H1 (cell line): ENCODE data around the gene RNF123. TPM values are rescaled to one million over a fixed set of nuclear protein-coding genes. Genes with fewer than 3 reads are reported as not detected.

ENCODE experiments used
- CTCF ChIA-PET: fragments of 300-600 bp; sonication (Branson Sonifier 250); formaldehyde crosslinking; loops from one replicate; lab custom pipeline; 2021; ENCODE audit not compliant: partially characterized antibody; lab: Charles Lee
- POLR2A ChIA-PET: fragments of 300-600 bp; sonication (Branson Sonifier 250); formaldehyde crosslinking; loops from one replicate; lab custom pipeline; 2021; ENCODE audit warnings: inconsistent platforms; ENCODE audit not compliant: partially characterized antibody; lab: Charles Lee
- DNase-seq, 2 experiments: peaks; one replicate each; pipeline versions ENCODE4 v3.0.0 to v3.0.0-alpha.2; 2010 to 2022; ENCODE audit warnings: low spot score in 2 of 2, low read depth in 1 of 2, mixed read lengths in 1 of 2
- FAIRE-seq: peaks from 2 replicates; lab custom pipeline; 2011; peaks lifted over from hg19 to GRCh38; lab: Jason Lieb, UNC
- H2AFZ ChIP-seq: 2 replicates; pipeline ENCODE4 v1.8.1; 2012; ENCODE audit warnings: low read length, inconsistent platforms
- H2AK5ac ChIP-seq: 2 replicates; pipeline ENCODE4 v1.6.1; 2013; ENCODE audit warnings: low read depth, low read length
- H2BK120ac ChIP-seq: replicated peaks from 2 replicates; pipeline ENCODE3; 2013; ENCODE audit warnings: low read depth, low read length, inconsistent platforms
- H2BK12ac ChIP-seq: 2 replicates; pipeline ENCODE4 v1.6.1; 2013; ENCODE audit warnings: low read depth, low read length
- H2BK15ac ChIP-seq: 2 replicates; pipeline ENCODE4 v1.6.1; 2013; ENCODE audit warnings: low read length
- H2BK20ac ChIP-seq: 2 replicates; pipeline ENCODE4 v1.6.1; 2013; ENCODE audit warnings: low read length
- H2BK5ac ChIP-seq: 2 replicates; pipeline ENCODE4 v1.6.1; 2013; ENCODE audit warnings: low read depth, low read length
- H3K14ac ChIP-seq: 2 replicates; pipeline ENCODE4 v1.6.1; 2013; ENCODE audit warnings: inconsistent platforms; ENCODE audit not compliant: insufficient read length
- H3K18ac ChIP-seq: 2 replicates; pipeline ENCODE4 v1.6.1; 2013; ENCODE audit warnings: low read length; ENCODE audit errors: extremely low read depth
- H3K23ac ChIP-seq: 2 replicates; pipeline ENCODE4 v1.6.1; 2013; ENCODE audit warnings: inconsistent platforms; ENCODE audit not compliant: insufficient read length
- H3K23me2 ChIP-seq: 2 replicates; pipeline ENCODE4 v1.6.1; 2013; ENCODE audit warnings: low read depth, low read length
- H3K27ac ChIP-seq: 2 replicates; pipeline ENCODE4 v1.6.1; 2011; ENCODE audit warnings: low read depth, low read length, inconsistent platforms
- H3K27me3 ChIP-seq, 4 experiments: replicated peaks in 1 of 4; 1 replicate in 1 of 4; 2 replicates in 3 of 4; pipeline versions ENCODE4 v1.6.1 to v1.8.1; 2011 to 2013; ENCODE audit warnings: low read length in 3 of 4, mild to moderate bottlenecking in 3 of 4, inconsistent platforms in 2 of 4, mixed read lengths in 2 of 4, moderate library complexity in 1 of 4; ENCODE audit not compliant: control insufficient read depth in 3 of 4, insufficient read depth in 3 of 4; ENCODE audit errors: extremely low read depth in 1 of 4
- H3K36me3 ChIP-seq, 4 experiments: 2 replicates each; pipeline versions ENCODE4 v1.6.1 to v1.8.1; 2011 to 2013; ENCODE audit warnings: mild to moderate bottlenecking in 4 of 4, low read length in 3 of 4, moderate library complexity in 2 of 4, control low read depth in 1 of 4, inconsistent platforms in 1 of 4; ENCODE audit not compliant: insufficient read depth in 4 of 4, control insufficient read depth in 2 of 4
- H3K4ac ChIP-seq: replicated peaks from 2 replicates; pipeline ENCODE3; 2013; ENCODE audit warnings: low read length, low read depth, mixed read lengths, inconsistent platforms; ENCODE audit not compliant: insufficient read length
- H3K4me1 ChIP-seq, 4 experiments: replicated peaks in 1 of 4; 1 replicate in 1 of 4; 2 replicates in 3 of 4; pipeline versions ENCODE4 v1.6.1 to v1.8.1; 2011 to 2013; ENCODE audit warnings: low read length in 3 of 4, inconsistent platforms in 2 of 4, mixed read lengths in 1 of 4; ENCODE audit not compliant: insufficient read depth in 4 of 4, control insufficient read depth in 3 of 4
- H3K4me2 ChIP-seq, 2 experiments: 2 replicates each; pipeline versions ENCODE4 v1.6.1 to v1.8.1; 2011 to 2013; ENCODE audit warnings: low read depth in 2 of 2, low read length in 2 of 2, control low read depth in 1 of 2, inconsistent platforms in 1 of 2, mild to moderate bottlenecking in 1 of 2; ENCODE audit not compliant: insufficient read depth in 1 of 2
- H3K4me3 ChIP-seq, 4 experiments: fragments of 200-600, 300-600 bp in 1 of 4; sonication (generic), shearing (Covaris generic), sonication (Bioruptor Twin) in 1 of 4; 2 replicates each; pipeline versions ENCODE4 v1.5.1 to v1.8.1; 2011 to 2016; ENCODE audit warnings: low read length in 4 of 4, low read depth in 3 of 4, control low read depth in 2 of 4, inconsistent platforms in 2 of 4, mild to moderate bottlenecking in 2 of 4, mixed read lengths in 1 of 4, moderate library complexity in 1 of 4; ENCODE audit not compliant: insufficient read depth in 2 of 4; ENCODE audit errors: extremely low read depth in 1 of 4
- H3K56ac ChIP-seq: replicated peaks from 2 replicates; pipeline ENCODE3; 2013; ENCODE audit warnings: low read depth, mild to moderate bottlenecking, mixed read lengths, low read length, inconsistent platforms; ENCODE audit not compliant: insufficient read length
- H3K79me1 ChIP-seq: 2 replicates; pipeline ENCODE4 v1.6.1; 2013; ENCODE audit warnings: low read depth, low read length, control low read depth
- H3K79me2 ChIP-seq, 2 experiments: 2 replicates each; pipeline versions ENCODE4 v1.6.1 to v1.8.1; 2012 to 2013; ENCODE audit warnings: low read length in 2 of 2, mild to moderate bottlenecking in 2 of 2, inconsistent platforms in 1 of 2; ENCODE audit not compliant: insufficient read depth in 2 of 2, control insufficient read depth in 1 of 2
- H3K9ac ChIP-seq, 4 experiments: replicated peaks in 1 of 4; 1 replicate in 1 of 4; 2 replicates in 3 of 4; pipeline versions ENCODE4 v1.6.1 to v1.8.1; 2011 to 2013; ENCODE audit warnings: low read depth in 3 of 4, low read length in 3 of 4, control low read depth in 2 of 4, mild to moderate bottlenecking in 2 of 4, moderate library complexity in 2 of 4, inconsistent platforms in 1 of 4; ENCODE audit errors: extremely low read depth in 1 of 4
- H3K9me3 ChIP-seq, 2 experiments: 2 replicates each; pipeline versions ENCODE4 v1.6.1 to v1.8.1; 2012 to 2013; ENCODE audit warnings: mild to moderate bottlenecking in 2 of 2, moderate library complexity in 2 of 2, control low read depth in 1 of 2, inconsistent platforms in 1 of 2, low read depth in 1 of 2, low read length in 1 of 2, mixed read lengths in 1 of 2; ENCODE audit not compliant: insufficient read depth in 2 of 2
- H4K20me1 ChIP-seq, 2 experiments: replicated peaks in 1 of 2; 2 replicates each; pipeline versions ENCODE3 to v1.8.1; 2011 to 2013; ENCODE audit warnings: inconsistent platforms in 2 of 2, low read length in 2 of 2, mild to moderate bottlenecking in 1 of 2; ENCODE audit not compliant: insufficient read depth in 2 of 2, control insufficient read depth in 1 of 2
- H4K5ac ChIP-seq: 2 replicates; pipeline ENCODE4 v1.6.1; 2013; ENCODE audit warnings: low read length, low read depth, mixed read lengths, inconsistent platforms; ENCODE audit not compliant: insufficient read length
- H4K8ac ChIP-seq: 2 replicates; pipeline ENCODE4 v1.8.0; 2013; ENCODE audit warnings: mild to moderate bottlenecking, moderate library complexity, low read length, inconsistent platforms; ENCODE audit not compliant: insufficient read depth; ENCODE audit errors: extremely low read depth
- H4K91ac ChIP-seq: replicated peaks from 2 replicates; pipeline ENCODE3; 2013; ENCODE audit warnings: low read length, mixed read lengths, inconsistent platforms; ENCODE audit not compliant: insufficient read length
- MAFK ChIP-seq: IDR thresholded peaks from 2 replicates; pipeline ENCODE4 v1.6.1; 2012; ENCODE audit warnings: low read depth, mild to moderate bottlenecking, improper control_type of control experiment, low read length
- POLR2AphosphoS5 ChIP-seq: IDR thresholded peaks from 2 replicates; pipeline ENCODE4 v1.6.1; 2011; ENCODE audit warnings: low read depth, low read length
- RBBP5 ChIP-seq: IDR thresholded peaks from 2 replicates; pipeline ENCODE4 v1.7.1; 2012; ENCODE audit warnings: low read depth, mild to moderate bottlenecking, inconsistent platforms, low read length, moderate library complexity, borderline replicate concordance
- SIN3A ChIP-seq, 2 experiments: IDR thresholded peaks in 1 of 2; conservative IDR thresholded peaks in 1 of 2; 2 replicates each; pipeline ENCODE4 v1.6.1; 2011 to 2012; ENCODE audit warnings: low read length in 2 of 2, improper control_type of control experiment in 1 of 2, low read depth in 1 of 2, mild to moderate bottlenecking in 1 of 2
- SIX5 ChIP-seq: IDR thresholded peaks from 2 replicates; pipeline ENCODE4 v1.6.1; 2011; ENCODE audit warnings: mild to moderate bottlenecking, low read depth, low read length
- TAF1 ChIP-seq: IDR thresholded peaks from 2 replicates; pipeline ENCODE4 v1.6.1; 2011; ENCODE audit warnings: mild to moderate bottlenecking, low read depth, low read length
- WGBS, 2 experiments: shearing (Covaris generic) in 1 of 2; methylation state at CpG; one replicate each; pipeline versions ENCODE4 v1.1.6 to v1.1.7; 2013 to 2015; ENCODE audit warnings: low lambda C conversion rate in 2 of 2, mixed read lengths in 2 of 2, inconsistent platforms in 1 of 2, low coverage in 1 of 2, missing lambda C conversion rate in 1 of 2; ENCODE audit not compliant: insufficient replicate concordance in 2 of 2, insufficient coverage in 1 of 2, insufficient read length in 1 of 2; ENCODE audit errors: extremely low coverage in 1 of 2, missing lambda C conversion rate in 1 of 2; 5-methylcytosine and 5-hydroxymethylcytosine counted together
- long read RNA-seq, 2 experiments: library from RNA in 1 of 2; library from capped mRNA in 1 of 2; stranded (forward); transcript quantifications; one replicate each; pipeline ENCODE4 v2.0.0, GENCODE V29; 2021; ENCODE audit warnings: inconsistent platforms in 1 of 2
- polyA minus RNA-seq, 3 experiments: library from RNA; depleted of rRNA, polyadenylated mRNA; stranded (reverse); fragments of >200 nt; gene quantifications; 1 replicate in 2 of 3; 2 replicates in 1 of 3; pipeline ENCODE4 v1.2.3, GENCODE V29; 2011
- polyA plus RNA-seq, 7 experiments: library from polyadenylated mRNA; depleted of rRNA in 3 of 7; stranded (reverse) in 5 of 7; unstranded in 2 of 7; fragments of >200 nt in 5 of 7; fragments of 200-250 nt in 2 of 7; gene quantifications; 1 replicate in 5 of 7; 2 replicates in 1 of 7; 4 replicates in 1 of 7; pipeline versions ENCODE4 v1.2.1 to v1.2.3, GENCODE V29; 2011 to 2013; ENCODE audit warnings: missing spikeins in 2 of 7, mixed read lengths in 2 of 7
- total RNA-seq: library from RNA; stranded (reverse); fragmentation: NEBNext Ultra II Directional; extraction: Animal tissue kit (Norgen Biotek cat#: 25700); gene quantifications from 2 replicates; pipeline ENCODE4 v1.2.1, GENCODE V29; 2021
- TF ChIP-seq, protein P1 (sequence below): IDR thresholded peaks from 2 replicates; pipeline ENCODE4 v1.6.1; 2012; ENCODE audit warnings: inconsistent platforms

The RNF123 gene
- total RNA-seq, result 30.5 and 34.2 TPM in 2 replicates
- 57.7 and 71.5 TPM in 2 replicates for polyA plus RNA-seq (2011; rRNA removed)
- polyA plus RNA-seq (2011; cell fraction: cytosol; rRNA removed), result 42.3 TPM
- polyA plus RNA-seq (2011; cell fraction: nucleus; rRNA removed), result 154 TPM
- polyA plus RNA-seq (2012, experiment 1 of 2), result 14.4 to 33.7 TPM (median 28.7 TPM) in 4 replicates
- 25.2 TPM for polyA plus RNA-seq (2012, experiment 2 of 2)
- 25.4 TPM for polyA plus RNA-seq (2013, experiment 1 of 2)
- 26.8 TPM for polyA plus RNA-seq (2013, experiment 2 of 2)
- 49.8 TPM in 2 replicates for polyA minus RNA-seq (2011; rRNA and poly(A)+ RNA removed)
- polyA minus RNA-seq (2011; cell fraction: cytosol; rRNA and poly(A)+ RNA removed), result 26.6 TPM
- 51.9 TPM for polyA minus RNA-seq (2011; cell fraction: nucleus; rRNA and poly(A)+ RNA removed)
- long read RNA-seq, experiment 1, partial matches to known transcripts, result 13 of 18 reads
- long read RNA-seq, experiment 1, other reads (novel, unspliced or antisense), result 5 of 18 reads
- long read RNA-seq, experiment 2, partial matches to known transcripts, result 1 of 1 reads
- long read RNA-seq, experiment 2, other reads (novel, unspliced or antisense), result 0 of 1 reads

DNA sequence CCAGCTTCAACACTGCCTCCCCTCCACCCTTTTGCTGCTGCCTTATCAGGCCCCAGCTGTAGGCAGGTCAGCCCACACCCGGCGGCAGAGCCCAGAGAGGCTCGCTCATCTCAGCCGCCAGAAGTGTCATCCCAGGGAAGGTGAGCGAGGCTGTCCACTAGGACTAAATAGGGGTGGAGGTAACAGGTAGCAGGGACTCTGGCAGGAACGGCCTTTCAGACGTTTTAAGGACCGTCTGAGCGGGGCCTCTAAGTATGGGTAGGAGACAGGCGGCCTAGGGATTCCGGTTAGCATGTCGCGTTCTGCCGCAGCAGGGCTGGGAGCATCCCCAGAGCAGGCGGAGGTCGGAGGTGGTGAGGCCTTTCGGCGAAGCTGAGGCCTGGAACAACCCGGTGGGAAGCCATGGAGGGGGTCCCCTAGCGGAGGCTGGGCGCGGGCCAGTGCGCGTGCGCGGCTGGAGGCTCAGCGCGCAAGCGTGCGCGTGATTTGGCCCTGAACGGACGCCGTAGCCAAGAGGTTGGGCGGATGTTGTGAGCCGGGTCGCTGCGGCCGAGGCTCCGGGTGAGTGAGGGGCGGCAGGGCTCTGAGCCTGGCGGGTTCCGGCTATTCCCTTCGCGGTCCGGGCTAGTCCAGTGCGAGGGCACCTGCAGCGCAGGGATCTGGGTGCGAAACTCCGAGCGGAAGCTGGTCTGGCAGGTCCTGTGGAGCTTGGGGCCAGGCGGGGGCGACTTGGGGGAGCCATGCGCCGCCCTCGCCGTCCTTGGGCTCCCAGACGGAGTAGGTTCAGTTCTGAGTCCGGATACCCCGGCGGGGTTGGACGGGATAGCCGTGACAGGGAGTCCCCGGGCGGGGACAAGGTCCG is at the start of gene RNF123, which contains the start of gene MST1:
TSS of gene RNF123 (plus strand) at position 512 of the 862 bp plus-strand sequence. CDS start 1,609 bp downstream, outside the sequence.
TSS of gene MST1 (minus strand) at position 429 of the 862 bp plus-strand sequence. CDS start 783 bp downstream, outside the sequence.
- H3K4me2 ChIP-seq, result peak within 1 kb of the TSS; percentile 44 to 66
- FAIRE-seq (no peak), DNase-seq (peak; percentile 81 to 98)
- no peak within 1 kb of the TSS for H4K91ac ChIP-seq
- H2BK5ac ChIP-seq, result peak within 1 kb of the TSS; percentile 44; the same call in 1 of the 2 replicates
- H3K23ac ChIP-seq, result no peak within 1 kb of the TSS
- H2BK15ac ChIP-seq, result peak within 1 kb of the TSS; percentile 16; the same call in 1 of the 2 replicates
- POLR2A ChIA-PET, result interaction anchor here (0.8 to 2.6 kb wide), 3 partner anchors 9 to 29 kb away, joined by 3 to 12 read pairs (median 7); partner anchors contain the start of gene AMIGO3
- H3K14ac ChIP-seq, result no peak within 1 kb of the TSS
- H3K79me1 ChIP-seq, result no peaks in the 10 kb centered on the region
- no peak within 1 kb of the TSS for H2AK5ac ChIP-seq
- H2BK20ac ChIP-seq, result no peak within 1 kb of the TSS
- H3K36me3 ChIP-seq, result no peaks in the 10 kb centered on the region
- no peak within 1 kb of the TSS for H2BK12ac ChIP-seq
- peak within 1 kb of the TSS; percentile 81 to 98 (median 88) for H3K4me3 ChIP-seq
- peaks cover 0 to 3% (median 3%) of the 10 kb centered on the region in 4 experiments; a peak in 2 of 7 replicates for H3K27me3 ChIP-seq
- H4K5ac ChIP-seq, result peak within 1 kb of the TSS; percentile 75
- H3K23me2 ChIP-seq, result peaks cover 14% of the 10 kb centered on the region
- WGBS, 2 experiments, result 8% methylated on average over 50 of the region's 66 CpGs; no CpG with 5 or more reads in 1 of the 2 experiments
- no peak within 1 kb of the TSS for H2BK120ac ChIP-seq
- CTCF ChIA-PET, result interaction anchor here (0.6 to 2.0 kb wide), 3 partner anchors 11 to 1267 kb away, joined by 3 to 11 read pairs (median 3); no protein-coding TSS in a partner anchor
- H3K4ac ChIP-seq, result no peak within 1 kb of the TSS
- H3K79me2 ChIP-seq, result peaks cover 0 to 4% of the 10 kb centered on the region in 2 experiments; a peak in 1 of 4 replicates
- no peak within 1 kb of the TSS for H3K27ac ChIP-seq
- H3K9me3 ChIP-seq, result no peaks in the 10 kb centered on the region
- peak within 1 kb of the TSS; percentile 9; the same call in 1 of the 2 replicates for H4K8ac ChIP-seq
- H3K56ac ChIP-seq, result no peak within 1 kb of the TSS
- no peak within 1 kb of the TSS; the same call in 1 of the 2 replicates for H3K18ac ChIP-seq
- peak within 1 kb of the TSS; percentile 59; the same call in 1 of the 2 replicates for H2AFZ ChIP-seq
- H3K4me1 ChIP-seq, result peaks cover 0 to 8% (median 2%) of the 10 kb centered on the region in 4 experiments; a peak in 6 of 7 replicates
- no peaks in the 10 kb centered on the region for H4K20me1 ChIP-seq
- peak within 1 kb of the TSS; percentile 51 to 66 (median 62) for H3K9ac ChIP-seq
- TF ChIP-seq TAF1 (peak; percentile 79), RBBP5 (peak; percentile 47; the same call in 1 of the 2 replicates), POLR2AphosphoS5 (peak; percentile 56; the same call in 1 of the 2 replicates), MAFK (no peak), SIN3A (conservative IDR thresholded peaks at IDR 0.05 in 1 of 2, IDR thresholded peaks at IDR 0.05 in 1 of 2; ENCODE audit: low read depth in 1 of 2, low read length in 2 of 2) (peak; percentile 87 to 89; a peak in 3 of 4 replicates), SIX5 (no peak)
- TF ChIP-seq, protein P1, sequence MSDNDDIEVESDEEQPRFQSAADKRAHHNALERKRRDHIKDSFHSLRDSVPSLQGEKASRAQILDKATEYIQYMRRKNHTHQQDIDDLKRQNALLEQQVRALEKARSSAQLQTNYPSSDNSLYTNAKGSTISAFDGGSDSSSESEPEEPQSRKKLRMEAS, result peak; percentile 78
